ENCODE measurements around the gene LSM5.

Gene LSM5

GRCh38 chr7:32490127-32490796 lies at the start of gene LSM5:
Gene LSM5 (minus strand): TSS chr7:32490380. CDS start chr7:32490365, 15 bp downstream.
- H3K4me3 ChIP-seq (ENCODE audit: low read length), result peak within 1 kb of the TSS; percentile 96
- DNase-seq (ENCODE audit: low read depth), result peak; percentile 98

GRCh38 chr7:32539366-32539765 lies 49.2 kb upstream of the LSM5 start:
- no peak overlapping the region for H3K4me3 ChIP-seq (ENCODE audit: low read length)
- peaks cover 15% of the 10 kb centered on the region for H3K36me3 ChIP-seq (ENCODE audit: control insufficient read depth, insufficient read depth, low read length, severe bottlenecking)
- no peak overlapping the region for H3K9ac ChIP-seq (ENCODE audit: low read length)
- no peaks in the 10 kb centered on the region for H3K9me3 ChIP-seq (ENCODE audit: control insufficient read depth, low read length)
- peaks cover 7% of the 10 kb centered on the region for H3K4me1 ChIP-seq (ENCODE audit: control insufficient read depth, insufficient read depth, low read length)
- no peak for DNase-seq (ENCODE audit: low read depth)
- no peaks in the 10 kb centered on the region for H3K27me3 ChIP-seq (replicated peaks; ENCODE audit: control insufficient read depth, insufficient read depth, low read length)

More at GRCh38 chr7:32490127-32490796, at the start of gene LSM5:
- peaks cover 19% of the 10 kb centered on the region for H3K36me3 ChIP-seq (ENCODE audit: control insufficient read depth, insufficient read depth, low read length, severe bottlenecking)
- H3K9ac ChIP-seq (ENCODE audit: low read length), result peak within 1 kb of the TSS; percentile 87
- no peaks in the 10 kb centered on the region for H3K9me3 ChIP-seq (ENCODE audit: control insufficient read depth, low read length)
- no peaks in the 10 kb centered on the region for H3K27me3 ChIP-seq (replicated peaks; ENCODE audit: control insufficient read depth, insufficient read depth, low read length)
- H3K4me1 ChIP-seq (ENCODE audit: control insufficient read depth, insufficient read depth, low read length), result peaks cover 14% of the 10 kb centered on the region

- Histone ChIP-seq H3K36me3 (ENCODE audit: control insufficient read depth, insufficient read depth, low read length, severe bottlenecking) (no peaks in the 10 kb centered on the region), H3K4me1 (ENCODE audit: control insufficient read depth, insufficient read depth, low read length) (peaks cover 19% of the 10 kb centered on the region), H3K4me3 (ENCODE audit: low read length) (no peak overlapping the region), H3K9me3 (ENCODE audit: control insufficient read depth, low read length) (no peaks in the 10 kb centered on the region), H3K27me3 (replicated peaks; ENCODE audit: control insufficient read depth, insufficient read depth, low read length) (no peaks in the 10 kb centered on the region), H3K9ac (ENCODE audit: low read length) (no peak overlapping the region)
- DNase-seq (ENCODE audit: low read depth), result no peak
These were observed 47.6 kb upstream of the LSM5 start for GRCh38 chr7:32537760-32538159.

- Histone ChIP-seq H3K4me1 (ENCODE audit: control insufficient read depth, insufficient read depth, low read length) (peaks cover 19% of the 10 kb centered on the region), H3K9me3 (ENCODE audit: control insufficient read depth, low read length) (no peaks in the 10 kb centered on the region), H3K36me3 (ENCODE audit: control insufficient read depth, insufficient read depth, low read length, severe bottlenecking) (peaks cover 4% of the 10 kb centered on the region), H3K9ac (ENCODE audit: low read length) (no peak overlapping the region), H3K4me3 (ENCODE audit: low read length) (no peak overlapping the region), H3K27me3 (replicated peaks; ENCODE audit: control insufficient read depth, insufficient read depth, low read length) (no peaks in the 10 kb centered on the region)
- peak; percentile 15 for DNase-seq (ENCODE audit: low read depth)
These were observed 46.4 kb upstream of the LSM5 start for GRCh38 chr7:32536585-32536984.

GRCh38 chr7:32536016-32536415 lies 45.8 kb upstream of the LSM5 start:
- no peaks in the 10 kb centered on the region for H3K27me3 ChIP-seq (replicated peaks; ENCODE audit: control insufficient read depth, insufficient read depth, low read length)
- DNase-seq (ENCODE audit: low read depth), result no peak
- H3K4me1 ChIP-seq (ENCODE audit: control insufficient read depth, insufficient read depth, low read length), result peaks cover 19% of the 10 kb centered on the region
- no peak overlapping the region for H3K4me3 ChIP-seq (ENCODE audit: low read length)
- no peaks in the 10 kb centered on the region for H3K9me3 ChIP-seq (ENCODE audit: control insufficient read depth, low read length)
- H3K36me3 ChIP-seq (ENCODE audit: control insufficient read depth, insufficient read depth, low read length, severe bottlenecking), result peaks cover 4% of the 10 kb centered on the region
- no peak overlapping the region for H3K9ac ChIP-seq (ENCODE audit: low read length)

GRCh38 chr7:32535162-32535702 lies 45.1 kb upstream of the LSM5 start:
- H3K4me3 ChIP-seq (ENCODE audit: low read length), result no peak overlapping the region
- H3K27me3 ChIP-seq (replicated peaks; ENCODE audit: control insufficient read depth, insufficient read depth, low read length), result no peaks in the 10 kb centered on the region
- no peak overlapping the region for H3K9ac ChIP-seq (ENCODE audit: low read length)
- H3K4me1 ChIP-seq (ENCODE audit: control insufficient read depth, insufficient read depth, low read length), result peaks cover 19% of the 10 kb centered on the region
- H3K36me3 ChIP-seq (ENCODE audit: control insufficient read depth, insufficient read depth, low read length, severe bottlenecking), result peaks cover 4% of the 10 kb centered on the region
- no peaks in the 10 kb centered on the region for H3K9me3 ChIP-seq (ENCODE audit: control insufficient read depth, low read length)
- DNase-seq (ENCODE audit: low read depth), result no peak

- no peak for DNase-seq (ENCODE audit: low read depth)
- Histone ChIP-seq H3K36me3 (ENCODE audit: control insufficient read depth, insufficient read depth, low read length, severe bottlenecking) (peaks cover 4% of the 10 kb centered on the region), H3K9ac (ENCODE audit: low read length) (no peak overlapping the region), H3K9me3 (ENCODE audit: control insufficient read depth, low read length) (no peaks in the 10 kb centered on the region), H3K4me1 (ENCODE audit: control insufficient read depth, insufficient read depth, low read length) (peaks cover 19% of the 10 kb centered on the region), H3K27me3 (replicated peaks; ENCODE audit: control insufficient read depth, insufficient read depth, low read length) (no peaks in the 10 kb centered on the region), H3K4me3 (ENCODE audit: low read length) (no peak overlapping the region)
These were observed 43.3 kb upstream of the LSM5 start for GRCh38 chr7:32533276-32534029.

GRCh38 chr7:32532716-32533115 lies 42.5 kb upstream of the LSM5 start:
- H3K4me1 ChIP-seq (ENCODE audit: control insufficient read depth, insufficient read depth, low read length), result peaks cover 19% of the 10 kb centered on the region
- no peak overlapping the region for H3K4me3 ChIP-seq (ENCODE audit: low read length)
- DNase-seq (ENCODE audit: low read depth), result no peak
- H3K9ac ChIP-seq (ENCODE audit: low read length), result no peak overlapping the region
- no peaks in the 10 kb centered on the region for H3K27me3 ChIP-seq (replicated peaks; ENCODE audit: control insufficient read depth, insufficient read depth, low read length)
- H3K9me3 ChIP-seq (ENCODE audit: control insufficient read depth, low read length), result no peaks in the 10 kb centered on the region
- peaks cover 4% of the 10 kb centered on the region for H3K36me3 ChIP-seq (ENCODE audit: control insufficient read depth, insufficient read depth, low read length, severe bottlenecking)

GRCh38 chr7:32532086-32532485 lies 41.9 kb upstream of the LSM5 start:
- Histone ChIP-seq H3K4me1 (ENCODE audit: control insufficient read depth, insufficient read depth, low read length) (peaks cover 18% of the 10 kb centered on the region), H3K36me3 (ENCODE audit: control insufficient read depth, insufficient read depth, low read length, severe bottlenecking) (peaks cover 4% of the 10 kb centered on the region), H3K9ac (ENCODE audit: low read length) (no peak overlapping the region), H3K27me3 (replicated peaks; ENCODE audit: control insufficient read depth, insufficient read depth, low read length) (no peaks in the 10 kb centered on the region), H3K9me3 (ENCODE audit: control insufficient read depth, low read length) (no peaks in the 10 kb centered on the region), H3K4me3 (ENCODE audit: low read length) (no peak overlapping the region)
- no peak for DNase-seq (ENCODE audit: low read depth)

- no peaks in the 10 kb centered on the region for H3K27me3 ChIP-seq (replicated peaks; ENCODE audit: control insufficient read depth, insufficient read depth, low read length)
- H3K9me3 ChIP-seq (ENCODE audit: control insufficient read depth, low read length), result no peaks in the 10 kb centered on the region
- H3K4me1 ChIP-seq (ENCODE audit: control insufficient read depth, insufficient read depth, low read length), result peaks cover 11% of the 10 kb centered on the region
- peaks cover 4% of the 10 kb centered on the region for H3K36me3 ChIP-seq (ENCODE audit: control insufficient read depth, insufficient read depth, low read length, severe bottlenecking)
- no peak overlapping the region for H3K4me3 ChIP-seq (ENCODE audit: low read length)
- no peak for DNase-seq (ENCODE audit: low read depth)
- H3K9ac ChIP-seq (ENCODE audit: low read length), result no peak overlapping the region
These were observed 41.2 kb upstream of the LSM5 start for GRCh38 chr7:32531402-32531801.

GRCh38 chr7:32525839-32526238 lies 35.7 kb upstream of the LSM5 start:
- Histone ChIP-seq H3K9me3 (ENCODE audit: control insufficient read depth, low read length) (no peaks in the 10 kb centered on the region), H3K27me3 (replicated peaks; ENCODE audit: control insufficient read depth, insufficient read depth, low read length) (no peaks in the 10 kb centered on the region), H3K9ac (ENCODE audit: low read length) (no peak overlapping the region), H3K4me1 (ENCODE audit: control insufficient read depth, insufficient read depth, low read length) (no peaks in the 10 kb centered on the region), H3K4me3 (ENCODE audit: low read length) (no peak overlapping the region), H3K36me3 (ENCODE audit: control insufficient read depth, insufficient read depth, low read length, severe bottlenecking) (no peaks in the 10 kb centered on the region)
- DNase-seq (ENCODE audit: low read depth), result no peak
